Measurements from ENCODE around the gene MICALL2.
A peak's percentile ranks its signal among the peaks of the same experiment; 100 is the strongest.

Gene MICALL2

DNA sequence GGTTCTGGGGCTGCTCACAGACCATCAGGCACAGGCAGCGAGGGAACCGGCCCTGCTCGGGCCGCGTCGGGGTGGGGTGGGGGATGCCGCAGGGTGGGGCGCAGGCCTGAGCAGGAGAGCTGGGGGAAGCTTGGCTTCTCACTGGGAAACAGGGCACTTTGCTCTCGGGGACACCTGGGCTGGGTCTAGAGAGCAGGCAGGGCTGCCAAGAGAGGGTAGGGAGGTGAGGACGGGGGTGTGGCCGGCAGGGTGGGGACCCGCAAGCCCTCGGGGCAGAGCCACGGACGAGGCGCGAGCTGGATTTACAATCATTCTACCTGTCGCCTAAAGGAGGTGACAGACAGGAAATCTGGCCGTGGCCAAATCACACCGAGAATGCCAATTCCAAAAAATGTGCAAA, 33.9 kb upstream of the MICALL2 start:
- DNase-seq (ENCODE audit: low read depth): no peak

DNA sequence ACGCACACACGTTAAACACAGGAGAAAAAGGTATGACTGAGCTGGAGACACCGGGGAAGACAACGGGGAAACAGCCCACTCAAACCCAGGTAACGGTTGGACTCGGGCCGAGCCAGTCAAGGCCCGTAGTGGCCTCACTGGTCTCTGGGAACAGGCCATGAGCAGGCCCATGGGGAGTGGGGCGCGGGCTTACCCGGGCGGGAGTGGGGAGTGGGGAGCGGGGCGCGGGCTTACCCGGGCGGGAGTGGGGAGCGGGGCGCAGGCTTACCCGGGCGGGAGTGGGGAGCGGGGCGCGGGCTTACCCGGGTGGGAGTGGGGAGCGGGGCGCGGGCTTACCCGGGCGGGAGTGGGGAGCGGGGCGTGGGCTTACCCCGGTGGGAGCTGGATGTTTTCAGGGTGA, 33.4 kb upstream of the MICALL2 start:
- no peak for DNase-seq (ENCODE audit: low read depth)

DNA sequence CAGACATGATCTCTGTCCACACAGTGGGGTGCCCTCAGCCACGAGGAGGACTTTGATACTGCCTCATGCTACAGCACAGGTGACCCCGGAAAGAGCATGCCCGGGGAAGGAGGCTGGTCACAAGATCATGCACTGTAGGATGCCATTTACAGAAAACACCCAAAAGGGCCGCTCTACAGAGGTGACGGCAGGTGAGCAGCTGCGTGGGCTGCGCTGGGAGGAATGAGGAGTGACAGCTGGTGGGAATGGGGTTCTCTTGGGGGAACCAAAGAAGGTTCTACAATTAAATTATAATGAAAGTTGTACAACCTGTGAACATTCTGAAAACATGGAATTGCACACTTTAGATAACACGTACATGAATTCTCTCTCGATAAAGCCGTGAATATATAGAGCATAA, 33.0 kb upstream of the MICALL2 start:
- no peak for DNase-seq (ENCODE audit: low read depth)

DNA sequence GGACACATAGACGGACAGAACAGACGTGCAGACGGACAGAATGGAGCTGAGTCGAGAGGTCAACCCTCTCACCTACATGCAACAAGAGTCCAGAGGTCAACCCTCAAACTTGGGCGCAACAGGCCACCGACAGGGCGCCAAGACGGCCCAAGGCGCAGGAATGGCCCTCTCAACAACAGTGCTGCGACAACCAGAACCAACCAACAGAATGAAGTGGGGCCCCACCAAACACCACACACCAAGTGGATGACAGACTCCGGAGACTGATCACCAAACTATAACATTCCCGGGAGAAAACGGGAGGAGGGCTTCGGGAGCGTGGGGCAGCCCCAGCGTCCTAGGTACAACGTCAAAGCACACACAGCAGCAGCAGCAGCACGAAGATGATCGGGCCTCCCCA, 31.6 kb upstream of the MICALL2 start:
- DNase-seq (ENCODE audit: low read depth): no peak

DNA sequence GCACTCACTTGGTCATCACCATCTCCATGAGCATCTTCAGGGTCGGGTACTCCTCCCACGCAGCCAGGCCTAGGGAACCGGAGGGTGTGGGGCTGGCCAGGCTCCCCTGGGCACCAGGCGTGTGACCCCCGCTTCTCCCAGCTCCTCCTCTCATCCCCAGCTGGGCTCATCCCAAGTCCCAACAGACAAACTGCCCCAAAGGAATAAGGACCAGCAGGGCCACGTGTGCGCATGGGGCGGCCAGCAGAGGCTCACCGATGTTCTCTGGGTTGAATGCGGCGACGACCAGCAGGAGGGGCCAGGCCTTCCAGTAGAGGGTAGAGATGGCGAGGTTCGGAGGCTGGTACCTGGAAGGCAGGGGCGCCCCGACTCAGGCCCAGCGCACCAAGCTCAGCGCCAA, 30.1 kb upstream of the MICALL2 start:
- DNase-seq (ENCODE audit: low read depth): no peak

DNA sequence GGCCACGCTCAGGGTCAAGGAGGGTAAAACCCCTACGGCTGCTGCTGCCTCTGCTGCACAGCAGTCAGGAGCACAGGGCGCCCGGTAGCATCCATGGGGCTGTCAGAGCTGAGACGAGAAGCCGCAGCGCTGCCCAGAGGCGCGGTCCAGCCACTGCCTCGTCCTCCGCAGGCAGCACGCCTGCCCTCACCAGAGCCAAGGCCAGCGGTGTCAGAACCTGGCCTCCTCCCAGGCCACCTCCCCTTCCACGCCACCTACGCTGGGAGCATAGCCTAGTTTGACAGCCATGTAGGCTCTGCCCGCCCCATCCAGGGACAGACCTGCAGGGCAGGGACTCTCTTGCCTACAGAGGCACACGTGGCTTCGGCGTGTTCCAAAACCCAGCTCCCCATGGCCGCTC, 28.7 kb upstream of the MICALL2 start:
- no peak for DNase-seq (ENCODE audit: low read depth)

DNA sequence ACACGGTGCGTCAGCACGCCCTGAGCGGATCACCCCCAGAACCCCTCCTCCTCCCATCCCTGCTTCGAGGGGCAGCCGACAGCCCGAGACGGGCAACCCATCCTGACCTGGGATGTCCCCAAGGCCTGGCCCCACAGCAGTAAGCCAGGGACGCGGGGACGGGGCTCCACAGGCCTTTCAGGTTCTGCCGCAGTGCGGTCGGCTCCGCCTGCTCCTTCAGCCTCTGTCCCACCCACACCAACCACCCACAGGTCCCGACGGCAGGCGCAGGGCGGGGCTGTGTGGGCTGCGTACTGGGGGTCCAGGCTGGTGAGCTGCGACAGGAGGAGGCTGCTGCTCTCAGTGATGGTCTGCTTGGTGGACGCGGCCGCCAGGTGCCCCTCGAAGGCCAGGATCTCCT, 28.2 kb upstream of the MICALL2 start:
- no peak for DNase-seq (ENCODE audit: low read depth)

DNA sequence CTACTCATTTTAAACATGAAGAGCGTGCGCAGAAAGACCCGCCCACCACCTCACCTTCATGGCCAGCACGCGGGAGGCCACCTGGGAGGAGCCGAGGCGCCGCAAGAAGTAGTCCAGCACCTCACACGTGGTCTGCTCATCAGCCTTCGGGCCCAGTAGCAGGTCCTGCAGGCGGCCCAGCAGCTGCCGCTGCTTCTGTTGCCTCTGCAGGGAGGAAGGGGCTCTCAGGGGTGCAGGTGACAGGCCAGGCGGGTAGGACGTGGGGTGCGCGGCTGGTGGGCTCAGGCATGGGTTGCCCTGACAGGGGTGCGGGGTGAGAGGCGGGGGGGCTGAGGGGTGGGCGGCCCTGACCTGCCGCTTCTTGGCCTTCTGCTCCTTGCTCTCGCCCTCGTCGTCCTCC, 27.3 kb upstream of the MICALL2 start:
- DNase-seq (ENCODE audit: low read depth): no peak

DNA sequence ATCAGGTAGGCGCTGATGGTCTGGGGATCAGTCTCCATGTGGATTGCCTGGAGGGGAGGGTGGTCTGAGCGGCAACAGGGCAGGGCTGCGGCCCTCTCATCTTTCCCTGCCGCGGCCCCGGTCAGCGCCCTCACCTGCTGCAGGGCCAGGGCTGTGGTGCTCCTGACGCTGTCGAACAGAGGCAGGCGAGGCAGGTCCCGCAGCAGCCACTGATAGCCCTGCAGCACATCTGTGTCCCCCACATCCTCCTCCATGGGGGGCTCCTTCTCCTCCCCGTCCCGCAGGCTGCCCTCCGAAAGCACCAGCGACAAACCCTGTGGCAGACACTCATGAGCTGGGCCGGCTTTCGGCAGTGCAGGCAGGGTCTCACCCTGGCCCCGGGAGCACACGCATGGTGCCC, 25.9 kb upstream of the MICALL2 start:
- no peak for DNase-seq (ENCODE audit: low read depth)

DNA sequence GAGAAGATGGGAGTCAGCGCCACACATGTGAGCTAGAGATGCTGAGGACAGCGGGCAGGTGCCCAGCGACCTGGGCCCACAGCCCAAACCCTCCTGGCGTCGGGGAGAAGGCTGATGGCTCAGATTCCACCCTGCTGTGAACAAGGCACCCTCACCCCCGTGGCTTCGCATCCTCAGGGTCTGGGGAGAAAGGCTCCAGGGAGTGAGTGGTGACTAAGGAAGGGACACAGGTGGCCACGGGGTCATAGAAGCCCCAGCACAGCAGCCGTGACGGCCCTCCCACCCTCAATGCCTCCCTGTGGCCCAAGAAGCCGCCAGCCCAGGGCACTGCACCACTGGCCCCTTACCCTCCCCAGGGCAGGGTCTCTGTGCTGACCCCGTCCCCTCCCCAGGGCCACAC, 25.3 kb upstream of the MICALL2 start:
- DNase-seq (ENCODE audit: low read depth): no peak

DNA sequence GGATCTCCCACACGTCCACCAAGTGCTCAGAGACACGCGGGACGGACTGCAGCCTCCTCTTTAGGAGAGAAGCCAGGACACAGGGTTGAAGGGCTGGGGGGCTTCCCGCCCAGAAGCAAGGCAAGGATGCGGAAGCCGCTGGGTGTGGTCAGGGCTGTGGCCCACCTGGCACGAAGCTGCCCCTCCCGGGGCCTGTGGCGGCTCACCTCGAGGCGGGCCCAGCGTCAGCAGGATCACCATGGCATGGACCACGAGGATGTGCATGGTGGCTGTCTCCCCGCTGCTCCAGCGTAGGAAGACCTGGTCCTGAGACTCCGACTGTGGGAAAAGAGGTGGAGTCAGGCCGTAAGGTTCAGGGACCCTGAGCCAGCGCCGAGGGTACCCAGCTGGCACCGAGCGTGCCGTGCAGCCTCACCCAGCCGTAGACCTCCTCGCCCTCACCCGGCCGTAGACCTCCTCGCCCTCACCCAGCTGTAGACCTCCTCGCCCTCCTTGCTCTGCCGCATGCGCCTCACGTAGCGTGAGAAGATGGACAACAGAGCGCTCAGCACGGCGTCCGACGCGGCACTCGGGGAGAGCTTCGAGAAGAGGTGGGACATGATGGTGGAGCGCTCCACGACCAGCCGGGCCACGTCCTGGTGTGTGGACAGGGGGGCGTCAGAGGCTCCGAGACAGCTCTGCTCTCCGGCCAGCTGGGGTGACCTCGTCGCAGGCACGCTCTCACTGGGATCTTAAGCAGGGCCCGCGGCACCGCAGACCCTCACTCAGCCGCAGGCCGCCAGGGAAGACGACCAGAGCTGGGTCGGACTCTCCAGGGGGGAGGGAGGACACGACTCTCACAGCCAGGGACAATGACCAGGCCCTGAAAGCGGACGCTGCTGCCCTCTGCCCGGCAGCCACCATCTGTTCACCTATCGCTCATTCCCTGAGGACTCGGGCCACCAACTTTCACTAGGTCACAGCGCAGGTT, 24.6 kb upstream of the MICALL2 start:
- DNase-seq (ENCODE audit: low read depth): no peak

DNA sequence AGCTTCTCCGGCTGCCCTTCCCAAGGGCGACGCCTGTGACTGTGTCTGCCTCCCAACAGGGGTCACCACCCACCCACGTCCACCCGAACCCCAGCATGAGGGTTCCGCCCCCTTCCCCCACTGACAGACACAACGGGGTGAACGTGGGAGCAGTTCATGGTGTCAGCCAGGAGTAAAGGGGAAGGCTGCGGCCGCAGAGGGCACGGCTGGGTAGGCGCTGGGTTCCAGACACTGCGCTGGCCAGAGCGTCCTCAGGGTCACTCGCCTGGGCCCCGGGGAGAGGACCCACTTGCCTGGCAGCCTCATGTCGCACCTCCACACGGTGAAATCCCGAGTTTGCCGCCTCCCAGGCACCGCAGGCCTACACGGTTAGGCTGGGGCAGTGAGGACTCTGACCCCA, 23.8 kb upstream of the MICALL2 start:
- no peak for DNase-seq (ENCODE audit: low read depth)

DNA sequence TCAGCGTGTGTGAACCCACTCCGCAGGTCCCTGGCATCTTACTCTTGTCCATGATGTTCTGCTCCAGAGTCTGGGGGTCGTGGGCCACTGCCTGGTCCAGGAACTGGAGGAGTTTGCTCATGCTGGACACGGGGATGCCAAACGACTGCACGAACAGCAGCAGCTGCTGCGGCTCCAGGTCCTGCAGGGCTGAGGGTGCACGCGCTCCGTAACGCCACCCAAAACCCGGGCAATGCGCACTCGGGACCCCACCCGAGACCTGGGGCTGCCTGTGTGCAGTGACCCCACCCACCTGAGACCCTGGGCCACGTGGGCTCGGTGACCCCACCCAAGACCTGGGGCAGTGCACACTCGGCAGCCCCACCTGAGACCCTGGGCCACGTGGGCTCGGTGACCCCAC, 22.0 kb upstream of the MICALL2 start:
- no peak for DNase-seq (ENCODE audit: low read depth)

DNA sequence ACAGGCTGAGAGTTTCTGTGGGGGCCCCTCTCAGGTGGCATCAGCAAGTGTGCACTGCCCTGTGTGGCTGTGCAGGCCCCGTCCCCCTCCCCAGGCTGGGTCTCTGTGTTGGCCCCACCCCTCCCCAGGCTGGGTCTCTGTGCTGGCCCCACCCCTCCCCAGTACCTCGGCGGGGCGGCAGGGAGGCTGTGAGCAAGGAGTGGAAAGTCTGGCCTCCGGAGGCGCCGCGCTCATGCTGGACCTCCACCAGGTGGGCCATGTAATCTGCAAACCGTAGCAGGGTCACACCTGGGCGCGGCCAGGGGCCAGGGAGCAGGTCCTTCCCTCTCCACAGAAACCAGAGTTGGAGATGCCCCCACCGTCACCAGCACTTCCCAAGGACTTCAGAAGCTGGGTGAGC, 21.4 kb upstream of the MICALL2 start:
- DNase-seq (ENCODE audit: low read depth): no peak

DNA sequence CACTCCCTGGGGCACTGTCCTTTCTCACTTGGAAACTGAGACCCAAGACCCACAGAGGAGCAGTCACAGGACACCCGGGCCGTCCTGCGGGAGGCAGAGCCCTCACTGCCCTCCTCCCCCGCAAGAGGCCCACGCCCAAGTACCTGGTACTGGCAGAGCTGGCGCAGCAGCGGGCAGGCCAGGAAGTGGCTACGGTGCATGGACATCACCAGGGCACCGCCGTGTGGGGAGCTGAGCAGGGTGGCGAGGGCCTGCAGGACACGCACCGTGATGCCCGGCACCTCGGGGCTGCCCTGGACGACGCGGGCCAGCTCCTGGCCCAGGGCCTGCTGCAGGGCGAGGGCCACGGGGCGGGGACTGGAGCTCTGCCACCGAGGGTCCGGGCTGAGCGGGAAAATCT, 20.0 kb upstream of the MICALL2 start:
- no peak for DNase-seq (ENCODE audit: low read depth)

DNA sequence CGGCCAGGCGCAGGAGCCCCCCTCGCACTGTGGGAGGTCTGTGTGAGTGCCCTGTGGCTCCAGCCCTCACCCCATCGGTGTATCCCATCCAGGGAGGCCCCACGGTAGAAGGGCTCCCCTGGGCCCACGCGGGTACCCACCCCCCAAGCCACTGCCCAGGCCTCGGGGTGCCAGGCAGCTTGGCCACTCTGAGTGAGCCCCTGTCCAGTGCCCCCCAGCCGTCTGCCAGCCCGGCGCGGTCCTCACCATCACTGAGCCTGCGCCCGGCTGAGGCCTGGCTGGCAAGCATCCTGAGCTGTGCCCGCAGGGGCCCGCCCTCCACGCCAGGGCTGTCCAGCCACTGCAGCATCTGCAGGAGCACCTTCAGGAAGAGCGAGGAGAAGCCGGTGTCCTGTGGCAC, 19.2 kb upstream of the MICALL2 start:
- no peak for DNase-seq (ENCODE audit: low read depth)

DNA sequence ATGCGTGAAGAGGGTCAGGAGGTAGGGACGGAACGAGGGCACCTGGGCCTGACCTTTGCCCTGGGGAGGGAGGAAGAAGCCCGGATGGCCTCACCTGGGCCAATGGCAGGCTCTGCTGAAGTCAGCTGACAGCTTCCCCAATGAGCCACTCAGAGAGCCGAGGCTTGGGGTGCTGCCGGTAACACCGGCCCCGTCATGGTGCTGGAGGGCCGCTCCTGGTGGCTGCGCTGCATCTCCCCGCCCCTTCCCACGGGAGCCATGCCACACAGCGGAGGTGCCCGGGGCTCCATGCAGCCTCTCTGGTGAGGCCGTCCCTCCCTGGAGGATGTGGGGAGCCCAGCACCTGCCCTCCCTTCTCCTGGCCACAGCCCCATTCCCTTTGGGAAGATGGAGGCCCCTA, 17.6 kb upstream of the MICALL2 start:
- DNase-seq (ENCODE audit: low read depth): no peak

DNA sequence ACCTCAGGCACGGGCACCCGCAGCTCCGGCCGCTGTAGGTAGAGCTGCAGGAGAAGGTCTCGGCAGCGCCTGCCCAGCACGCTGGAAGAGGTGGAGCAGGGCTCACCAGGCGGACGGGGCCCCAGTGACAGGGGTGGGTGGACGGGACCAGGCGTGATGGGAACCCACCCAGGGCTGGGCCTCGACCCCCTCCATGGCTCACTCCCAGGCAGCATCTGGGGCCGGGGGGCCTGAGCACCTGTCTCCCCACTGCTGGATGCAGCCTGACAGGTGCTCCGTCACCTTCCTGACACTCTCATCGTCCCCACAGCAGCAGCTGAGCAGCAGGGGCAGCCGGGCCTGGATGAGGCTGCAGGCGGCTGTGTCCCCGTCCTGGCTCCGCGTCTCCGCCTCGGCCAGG, 16.7 kb upstream of the MICALL2 start:
- DNase-seq (ENCODE audit: low read depth): no peak

DNA sequence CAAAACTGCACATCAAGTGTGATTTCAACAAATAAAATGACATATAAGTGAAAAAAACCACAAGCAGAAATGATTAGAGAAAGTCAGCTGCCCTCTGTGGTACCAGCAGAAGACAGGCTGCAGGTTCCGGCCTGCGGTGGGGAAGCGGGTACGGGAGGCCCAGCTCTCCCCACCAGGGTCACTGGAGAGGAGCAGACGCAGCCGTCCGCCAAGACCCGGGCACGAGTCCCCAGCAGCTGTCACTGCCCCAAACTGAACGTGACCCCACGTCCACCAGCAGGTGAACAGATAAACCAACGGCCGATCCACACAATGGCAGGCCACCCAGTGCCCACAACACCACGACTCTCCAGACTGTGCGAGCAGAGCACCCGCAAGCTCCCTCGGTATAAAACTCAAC, 16.1 kb upstream of the MICALL2 start:
- DNase-seq (ENCODE audit: low read depth): no peak

DNA sequence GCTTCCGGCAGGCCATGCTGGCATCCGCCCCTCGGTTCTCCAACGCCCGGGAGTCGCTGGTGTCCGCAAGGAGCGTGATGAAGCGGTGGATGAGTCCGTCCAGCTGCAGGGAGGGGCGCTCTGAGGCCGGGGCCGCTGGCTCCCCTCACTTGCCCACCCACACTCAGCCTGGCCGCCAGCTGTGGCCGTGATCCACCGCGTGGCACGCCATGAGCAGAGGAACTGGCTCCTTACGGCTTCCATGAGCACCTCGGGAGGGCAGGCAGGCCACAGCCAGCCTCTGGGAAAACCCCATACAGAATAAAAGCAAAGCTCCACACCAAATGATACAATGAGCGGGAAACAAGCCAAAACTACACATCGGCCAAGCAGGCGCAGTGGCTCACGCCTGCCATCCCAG, 15.5 kb upstream of the MICALL2 start:
- no peak for DNase-seq (ENCODE audit: low read depth)

DNA sequence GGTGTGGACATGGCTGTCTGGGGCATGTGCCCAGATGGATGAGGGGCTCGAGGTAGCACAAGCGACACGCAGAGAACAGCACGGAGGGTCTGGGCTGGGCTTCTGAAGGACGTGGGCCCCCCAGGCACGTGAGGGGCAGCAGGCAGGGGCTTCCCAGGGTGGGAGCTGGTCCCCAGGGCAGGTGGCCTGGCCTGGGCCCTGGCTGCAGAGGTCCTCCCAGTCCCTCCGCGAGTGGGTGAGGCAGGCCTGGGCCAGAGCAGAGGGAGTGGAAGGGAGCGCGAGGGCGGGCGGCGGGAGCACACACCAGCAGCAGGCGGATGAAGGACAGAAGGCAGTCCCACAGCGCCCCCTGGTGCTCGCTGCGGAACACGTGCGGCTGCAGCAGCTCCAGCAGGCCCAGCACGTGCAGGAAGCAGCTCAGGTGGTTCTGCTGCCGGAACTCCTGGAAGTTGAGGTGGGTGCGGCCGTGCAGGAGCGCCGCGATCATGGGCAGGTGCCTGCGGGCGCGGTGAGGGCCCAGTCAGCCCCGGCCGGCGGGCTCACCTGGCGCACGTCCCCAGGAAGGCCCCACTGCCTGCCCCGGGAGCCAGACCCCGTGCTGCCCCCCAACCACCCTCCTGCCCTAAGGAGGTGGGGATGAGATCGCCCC, 14.7 kb upstream of the MICALL2 start:
- DNase-seq (ENCODE audit: low read depth): peak; percentile 83

DNA sequence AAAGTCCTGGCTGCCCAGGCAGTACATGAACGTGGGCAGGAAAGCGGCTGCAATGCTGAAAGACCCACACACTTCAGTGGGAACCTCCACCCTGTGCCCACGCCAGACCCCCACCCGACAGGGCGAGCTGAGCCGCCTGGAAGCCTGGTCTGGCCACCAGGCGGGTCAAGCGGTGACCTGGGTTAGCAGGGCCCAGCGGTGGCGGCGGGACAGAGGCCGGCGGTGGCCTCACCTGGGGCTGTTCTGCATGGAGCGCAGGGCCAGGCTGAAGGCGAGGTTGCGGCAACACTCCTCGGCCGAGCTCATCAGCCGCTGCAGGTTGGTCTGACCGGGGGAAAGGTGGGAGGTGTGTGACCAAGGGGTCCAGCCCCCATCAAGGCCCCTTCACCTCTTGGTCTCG, 11.6 kb upstream of the MICALL2 start:
- no peak for DNase-seq (ENCODE audit: low read depth)

DNA sequence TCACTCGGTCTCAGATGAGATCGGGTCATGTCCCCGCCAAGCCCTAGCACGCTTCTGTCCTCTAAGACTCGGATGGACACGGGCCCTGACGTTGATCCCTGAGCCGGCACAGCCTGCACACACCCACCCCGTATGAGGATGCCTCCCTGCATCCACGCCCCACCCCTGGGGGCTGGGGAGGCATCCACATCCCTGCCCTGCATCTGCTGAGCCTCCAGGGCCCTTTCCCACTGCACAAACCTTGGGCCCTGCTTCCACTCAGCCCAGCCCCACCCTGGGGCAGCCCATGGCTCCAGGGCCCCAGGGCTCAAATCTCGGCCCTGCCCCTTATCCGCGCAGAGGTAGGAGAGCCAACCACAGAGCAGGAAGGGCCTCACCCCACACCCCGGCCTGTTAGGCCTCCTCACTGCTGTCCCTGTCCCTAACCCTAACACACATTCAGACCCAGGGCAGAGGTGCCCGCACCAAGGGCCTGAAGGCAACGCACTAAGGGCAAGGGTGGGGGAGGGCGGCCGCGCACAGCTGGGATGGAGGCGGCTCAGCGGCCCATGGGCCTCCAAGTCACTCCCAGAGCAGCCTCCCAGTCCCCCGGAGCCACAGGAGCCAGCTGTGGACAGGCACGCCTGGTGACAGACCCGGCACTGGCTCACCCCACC, 9.5 kb upstream of the MICALL2 start:
- no peak for DNase-seq (ENCODE audit: low read depth)

All from EH (cell line).